B cell (primary cell): Measurements from ENCODE around the gene TMEM25.

ENCODE experiments used
- CTCF ChIP-seq: fragments of 200-600 bp; IDR thresholded peaks from one replicate; pipeline ENCODE4 v1.8.0; 2022; ENCODE audit warnings: antibody characterized with exemption, mild to moderate bottlenecking
- EZH2 ChIP-seq: IDR thresholded peaks from 2 replicates; pipeline ENCODE4 v1.6.1; 2012; ENCODE audit warnings: borderline replicate concordance, low read depth, mild to moderate bottlenecking, moderate library complexity, low read length; ENCODE audit not compliant: insufficient read depth, poor library complexity, severe bottlenecking

DNA sequence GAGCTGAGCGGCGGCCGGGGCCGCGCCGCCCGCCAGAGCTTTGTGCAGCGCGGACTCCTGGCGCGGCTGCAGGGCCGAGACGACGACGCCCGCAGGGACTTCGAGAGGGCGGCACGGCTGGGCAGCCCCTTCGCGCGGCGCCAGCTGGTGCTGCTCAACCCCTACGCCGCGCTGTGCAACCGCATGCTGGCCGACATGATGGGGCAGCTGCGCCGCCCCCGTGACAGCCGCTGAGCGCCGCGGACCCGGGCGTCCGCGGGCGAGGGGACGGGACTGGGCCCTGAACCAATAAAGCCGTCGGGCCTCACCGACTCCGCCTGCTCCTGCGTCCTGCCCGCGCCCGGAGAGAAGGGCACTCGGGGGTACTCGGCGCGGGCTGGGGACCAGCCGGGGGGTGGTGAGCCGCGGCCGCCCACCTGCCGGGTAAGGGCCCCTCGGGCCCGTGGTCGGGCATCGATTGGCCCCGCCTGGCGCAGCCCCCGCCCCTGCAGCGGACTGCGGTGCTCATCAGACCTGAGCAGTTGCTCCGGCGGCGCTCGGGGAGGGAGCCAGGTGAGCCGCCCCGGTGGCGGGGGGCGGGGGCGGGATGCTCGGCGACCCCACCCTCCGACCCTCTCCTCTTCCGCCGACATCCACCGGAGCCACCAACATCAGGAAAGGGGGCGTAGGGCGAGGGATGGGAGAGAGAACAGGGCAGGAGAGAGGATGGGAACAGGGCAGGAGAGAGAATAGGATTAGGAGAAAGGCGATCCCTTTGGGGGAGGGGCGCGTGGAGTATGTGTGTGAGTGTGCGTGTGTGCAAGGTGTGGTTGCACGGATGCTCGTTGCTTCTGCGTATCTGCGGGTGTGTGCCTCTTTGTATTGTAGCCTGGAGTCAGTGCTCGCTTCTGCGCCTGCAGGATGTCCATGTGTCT, at the start of gene TMEM25:
- TF ChIP-seq EZH2 (no peak), CTCF (no peak)
